HEK293 (cell line): ENCODE measurements around the gene DLG3.

ENCODE experiments used
- CTCF ChIA-PET: fragments of 350-600 bp; formaldehyde crosslinking; extraction: SDS; loops from one replicate; lab custom pipeline; 2021; ENCODE audit warnings: antibody characterized with exemption; lab: Yijun Ruan, JAX
- POLR2A ChIA-PET: fragments of 300-600 bp; formaldehyde crosslinking; extraction: SDS; loops from one replicate; lab custom pipeline; 2020; ENCODE audit warnings: antibody characterized with exemption, inconsistent platforms; lab: Yijun Ruan, JAX
- H3K27ac ChIP-seq: fragments of 200-500 bp; sonication (Bioruptor generic); 2 replicates; pipeline ENCODE4 v1.5.1; 2014; ENCODE audit warnings: low read depth, low read length, control low read depth, inconsistent platforms; ENCODE audit errors: extremely low read depth
- H3K36me3 ChIP-seq, 2 experiments: fragments of 200-500 bp in 1 of 2; sonication (Bioruptor generic) in 1 of 2; 1 replicate in 1 of 2; 2 replicates in 1 of 2; pipeline ENCODE4 v1.5.1; 2014 to 2017; ENCODE audit warnings: inconsistent platforms in 2 of 2, low read length in 2 of 2; ENCODE audit not compliant: control insufficient read depth in 2 of 2, insufficient read depth in 1 of 2
- H3K4me1 ChIP-seq: fragments of 200-500 bp; sonication (Bioruptor generic); 2 replicates; pipeline ENCODE4 v1.5.1; 2014; ENCODE audit warnings: mild to moderate bottlenecking, low read length, inconsistent platforms; ENCODE audit not compliant: control insufficient read depth, insufficient read depth
- H3K4me3 ChIP-seq: 2 replicates; pipeline ENCODE4 v1.5.1; 2011; ENCODE audit warnings: low read depth, mild to moderate bottlenecking, control low read depth, low read length, moderate library complexity
- H3K9me3 ChIP-seq: fragments of 200-500 bp; sonication (Bioruptor generic); 2 replicates; pipeline ENCODE4 v1.5.1; 2014; ENCODE audit warnings: low read depth, low read length, inconsistent platforms; ENCODE audit not compliant: control insufficient read depth, insufficient read depth
- EGR2 ChIP-seq: fragments of 450-650 bp; formaldehyde crosslinking; IDR thresholded peaks from 2 replicates; pipeline ENCODE4 v1.5.1; 2016; ENCODE audit warnings: low read depth, missing biosample characterization, missing genetic modification characterization
- GLI2 ChIP-seq: fragments of 450-650 bp; formaldehyde crosslinking; IDR thresholded peaks from 2 replicates; pipeline ENCODE4; 2017; ENCODE audit warnings: missing biosample characterization, missing genetic modification characterization, low read depth, borderline replicate concordance
- SCRT1 ChIP-seq: fragments of 450-650 bp; formaldehyde crosslinking; IDR thresholded peaks from 2 replicates; pipeline ENCODE4 v1.5.1; 2016; ENCODE audit warnings: missing biosample characterization, missing genetic modification characterization, borderline replicate concordance
- YY2 ChIP-seq: fragments of 450-650 bp; formaldehyde crosslinking; IDR thresholded peaks from 2 replicates; pipeline ENCODE4 v1.5.1; 2016; ENCODE audit warnings: missing biosample characterization, missing genetic modification characterization
- ZFHX2 ChIP-seq: fragments of 450-650 bp; formaldehyde crosslinking; conservative IDR thresholded peaks from 2 replicates; pipeline ENCODE4 v1.5.1; 2016; ENCODE audit warnings: missing biosample characterization, missing genetic modification characterization
- ZNF10 ChIP-seq: fragments of 450-650 bp; formaldehyde crosslinking; IDR thresholded peaks from 2 replicates; pipeline ENCODE4 v1.5.1; 2017; ENCODE audit warnings: missing biosample characterization, missing genetic modification characterization
- ZNF16 ChIP-seq: fragments of 450-650 bp; formaldehyde crosslinking; IDR thresholded peaks from 2 replicates; pipeline ENCODE4 v1.5.1; 2016; ENCODE audit warnings: low read depth, missing biosample characterization, missing genetic modification characterization
- ZNF223 ChIP-seq: fragments of 450-650 bp; formaldehyde crosslinking; IDR thresholded peaks from 2 replicates; pipeline ENCODE4 v1.5.1; 2016; ENCODE audit warnings: missing biosample characterization, missing genetic modification characterization
- ZNF239 ChIP-seq: fragments of 450-650 bp; formaldehyde crosslinking; IDR thresholded peaks from 2 replicates; pipeline ENCODE4 v1.5.1; 2016; ENCODE audit warnings: missing biosample characterization, missing genetic modification characterization
- ZNF335 ChIP-seq: fragments of 450-650 bp; formaldehyde crosslinking; conservative IDR thresholded peaks from 2 replicates; pipeline ENCODE4 v1.5.1; 2016; ENCODE audit warnings: missing biosample characterization, missing genetic modification characterization
- ZNF341 ChIP-seq: fragments of 450-650 bp; formaldehyde crosslinking; IDR thresholded peaks from 2 replicates; pipeline ENCODE4; 2016; ENCODE audit warnings: low read depth, missing biosample characterization, missing genetic modification characterization
- ZNF366 ChIP-seq: fragments of 450-650 bp; formaldehyde crosslinking; conservative IDR thresholded peaks from 2 replicates; pipeline ENCODE4 v1.5.1; 2016; ENCODE audit warnings: missing biosample characterization, missing genetic modification characterization
- ZNF416 ChIP-seq: fragments of 450-650 bp; formaldehyde crosslinking; IDR thresholded peaks from 2 replicates; pipeline ENCODE4 v1.5.1; 2016; ENCODE audit warnings: missing biosample characterization, missing genetic modification characterization
- ZNF433 ChIP-seq: fragments of 450-650 bp; formaldehyde crosslinking; IDR thresholded peaks from 2 replicates; pipeline ENCODE4 v1.5.1; 2016; ENCODE audit warnings: missing biosample characterization, missing genetic modification characterization, low read depth
- ZNF585B ChIP-seq: fragments of 450-650 bp; formaldehyde crosslinking; IDR thresholded peaks from 2 replicates; pipeline ENCODE4 v1.5.1; 2016; ENCODE audit warnings: missing biosample characterization, missing genetic modification characterization
- ZNF629 ChIP-seq: fragments of 450-650 bp; formaldehyde crosslinking; IDR thresholded peaks from 2 replicates; pipeline ENCODE4 v1.5.1; 2017; ENCODE audit warnings: missing biosample characterization, missing genetic modification characterization
- TF ChIP-seq, protein P1 (sequence below): fragments of 450-650 bp; formaldehyde crosslinking; IDR thresholded peaks from 2 replicates; pipeline ENCODE4 v1.5.1; 2016; ENCODE audit warnings: missing biosample characterization, missing genetic modification characterization
- TF ChIP-seq, protein P2 (sequence below): fragments of 450-650 bp; formaldehyde crosslinking; IDR thresholded peaks from 2 replicates; pipeline ENCODE4 v1.5.1; 2016; ENCODE audit warnings: missing biosample characterization, missing genetic modification characterization
- TF ChIP-seq, protein P3 (sequence below): fragments of 450-650 bp; formaldehyde crosslinking; IDR thresholded peaks from 2 replicates; pipeline ENCODE4 v1.5.1; 2016; ENCODE audit warnings: missing biosample characterization, missing genetic modification characterization, low read depth

The DLG3 gene

DNA sequence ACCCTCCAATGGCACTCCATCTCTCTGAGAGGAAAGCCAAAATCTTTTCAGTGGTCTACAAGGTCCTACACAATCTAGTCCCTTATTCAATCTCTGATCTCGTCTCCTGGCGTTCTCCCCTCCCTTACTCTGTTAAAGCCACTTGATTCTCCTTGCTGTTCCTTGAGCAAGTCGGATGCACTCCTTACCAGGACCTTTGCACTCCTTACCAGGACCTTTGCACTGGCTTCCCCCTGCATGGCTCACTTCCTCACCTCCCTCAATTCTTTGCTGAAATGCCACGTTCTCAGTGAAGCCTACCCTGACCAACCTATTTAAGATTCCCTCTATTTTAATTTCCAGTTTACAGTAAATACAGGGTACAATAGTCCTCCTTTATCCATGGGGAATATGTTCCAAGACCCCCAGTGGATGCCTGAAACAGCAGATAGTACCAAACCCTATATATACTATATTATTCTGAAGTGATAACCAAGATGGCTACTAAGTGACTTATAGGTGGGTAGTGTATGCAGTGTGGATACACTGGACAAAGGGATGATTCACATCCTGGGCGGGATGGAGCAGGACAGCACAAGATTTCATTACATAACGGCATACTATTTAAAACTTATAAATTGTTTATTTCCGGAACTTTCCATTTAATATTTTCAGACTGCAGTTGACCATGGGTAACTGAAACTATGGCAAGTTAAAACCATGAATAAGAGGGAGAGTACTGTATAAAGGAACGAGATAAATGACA lies 6.5 kb upstream of the DLG3 start:
- ChIA-PET CTCF (no interaction called here), POLR2A (no interaction called here)
- H3K27ac ChIP-seq = no peak overlapping the region
- H3K4me3 ChIP-seq = no peak overlapping the region
- H3K4me1 ChIP-seq = peaks cover 2% of the 10 kb centered on the region; the same call in 1 of the 2 replicates
- TF ChIP-seq ZNF223 (tag by site-specific recombination) (no peak), ZNF433 (tag by site-specific recombination) (no peak), ZNF239 (peak; percentile 83), GLI2 (tag by site-specific recombination) (no peak), ZNF416 (no peak), ZNF629 (no peak)
- TF ChIP-seq, protein P1, sequence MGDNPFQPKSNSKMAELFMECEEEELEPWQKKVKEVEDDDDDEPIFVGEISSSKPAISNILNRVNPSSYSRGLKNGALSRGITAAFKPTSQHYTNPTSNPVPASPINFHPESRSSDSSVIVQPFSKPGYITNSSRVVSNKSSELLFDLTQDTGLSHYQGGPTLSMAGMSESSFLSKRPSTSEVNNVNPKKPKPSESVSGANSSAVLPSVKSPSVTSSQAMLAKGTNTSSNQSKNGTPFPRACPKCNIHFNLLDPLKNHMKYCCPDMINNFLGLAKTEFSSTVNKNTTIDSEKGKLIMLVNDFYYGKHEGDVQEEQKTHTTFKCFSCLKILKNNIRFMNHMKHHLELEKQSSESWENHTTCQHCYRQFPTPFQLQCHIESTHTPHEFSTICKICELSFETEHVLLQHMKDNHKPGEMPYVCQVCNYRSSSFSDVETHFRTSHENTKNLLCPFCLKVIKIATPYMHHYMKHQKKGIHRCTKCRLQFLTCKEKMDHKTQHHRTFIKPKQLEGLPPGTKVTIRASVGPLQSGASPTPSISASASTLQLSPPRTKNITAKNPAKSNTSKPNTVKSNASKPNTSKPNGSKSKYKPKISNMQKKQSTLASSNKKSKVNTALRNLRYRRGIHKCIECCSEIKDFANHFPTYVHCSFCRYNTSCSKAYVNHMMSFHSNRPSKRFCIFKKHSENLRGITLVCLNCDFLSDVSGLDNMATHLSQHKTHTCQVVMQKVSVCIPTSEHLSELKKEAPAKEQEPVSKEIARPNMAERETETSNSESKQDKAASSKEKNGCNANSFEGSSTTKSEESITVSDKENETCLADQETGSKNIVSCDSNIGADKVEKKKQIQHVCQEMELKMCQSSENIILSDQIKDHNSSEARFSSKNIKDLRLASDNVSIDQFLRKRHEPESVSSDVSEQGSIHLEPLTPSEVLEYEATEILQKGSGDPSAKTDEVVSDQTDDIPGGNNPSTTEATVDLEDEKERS (tag by site-specific recombination) = no peak
- no peaks in the 10 kb centered on the region for H3K9me3 ChIP-seq
- no peaks in the 10 kb centered on the region for H3K36me3 ChIP-seq

DNA sequence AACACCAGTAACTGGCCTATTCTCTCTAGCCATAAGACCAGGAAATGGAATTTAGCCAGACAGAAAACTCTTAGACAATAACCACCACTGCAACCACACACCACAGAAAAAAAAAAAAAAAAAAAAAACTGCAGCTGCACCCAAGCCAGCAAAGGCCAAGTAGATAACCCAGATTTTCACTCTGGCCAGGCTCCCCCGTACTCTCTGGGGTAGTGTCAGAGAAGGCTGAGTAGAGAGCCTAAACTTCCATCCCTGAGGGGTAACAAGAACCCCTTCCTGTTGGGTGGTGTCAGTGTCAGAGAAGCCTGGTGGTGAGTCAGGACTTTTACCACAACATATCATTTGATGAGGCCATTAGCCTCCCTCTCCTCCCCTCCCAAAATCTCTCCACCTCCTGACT lies 5.6 kb upstream of the DLG3 start:
- H3K27ac ChIP-seq = no peak overlapping the region
- no peaks in the 10 kb centered on the region for H3K36me3 ChIP-seq
- ChIA-PET CTCF (no interaction called here), POLR2A (no interaction called here)
- H3K9me3 ChIP-seq = no peaks in the 10 kb centered on the region
- H3K4me3 ChIP-seq = no peak overlapping the region
- H3K4me1 ChIP-seq = no peaks in the 10 kb centered on the region
- TF ChIP-seq ZNF16 (tag by site-specific recombination) = no peak
- no peak for TF ChIP-seq ZNF223 (tag by site-specific recombination)
- TF ChIP-seq, protein P2, sequence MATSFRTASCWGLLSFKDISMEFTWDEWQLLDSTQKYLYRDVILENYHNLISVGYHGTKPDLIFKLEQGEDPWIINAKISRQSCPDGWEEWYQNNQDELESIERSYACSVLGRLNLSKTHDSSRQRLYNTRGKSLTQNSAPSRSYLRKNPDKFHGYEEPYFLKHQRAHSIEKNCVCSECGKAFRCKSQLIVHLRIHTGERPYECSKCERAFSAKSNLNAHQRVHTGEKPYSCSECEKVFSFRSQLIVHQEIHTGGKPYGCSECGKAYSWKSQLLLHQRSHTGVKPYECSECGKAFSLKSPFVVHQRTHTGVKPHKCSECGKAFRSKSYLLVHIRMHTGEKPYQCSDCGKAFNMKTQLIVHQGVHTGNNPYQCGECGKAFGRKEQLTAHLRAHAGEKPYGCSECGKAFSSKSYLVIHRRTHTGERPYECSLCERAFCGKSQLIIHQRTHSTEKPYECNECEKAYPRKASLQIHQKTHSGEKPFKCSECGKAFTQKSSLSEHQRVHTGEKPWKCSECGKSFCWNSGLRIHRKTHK = no peak
- no peak for TF ChIP-seq SCRT1 (tag by site-specific recombination)

DNA sequence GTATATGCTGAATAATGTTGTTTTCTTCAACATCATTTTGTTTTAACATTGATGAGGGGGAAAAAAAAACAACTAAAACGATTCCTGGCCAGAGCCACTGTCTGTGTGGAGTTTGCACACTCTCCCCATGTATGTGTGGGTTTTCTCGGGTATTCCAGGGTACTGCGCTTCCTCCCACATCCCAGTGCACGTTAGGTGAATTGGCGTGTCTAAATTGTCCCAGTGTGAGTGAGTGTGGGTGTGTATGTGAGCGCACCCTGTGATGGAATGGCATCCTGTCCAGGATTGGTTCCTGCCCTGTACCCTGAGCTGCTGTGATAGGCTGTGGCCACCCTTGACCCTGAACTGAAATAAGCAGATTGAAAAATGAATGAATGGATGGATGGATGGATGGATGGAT lies 2.4 kb upstream of the DLG3 start:
- TF ChIP-seq ZNF366 (tag by site-specific recombination) (0 out of 2 replicates have a peak, but pooled peaks have one; percentile 34), ZFHX2 (tag by site-specific recombination) (peak; percentile 78), EGR2 (peak; percentile 75), ZNF341 (tag by site-specific recombination) (peak; percentile 30; the same call in 1 of the 2 replicates), ZNF585B (no peak), ZNF335 (tag by site-specific recombination) (no peak), YY2 (tag by site-specific recombination) (no peak), ZNF10 (tag by site-specific recombination) (no peak)
- TF ChIP-seq, protein P3, sequence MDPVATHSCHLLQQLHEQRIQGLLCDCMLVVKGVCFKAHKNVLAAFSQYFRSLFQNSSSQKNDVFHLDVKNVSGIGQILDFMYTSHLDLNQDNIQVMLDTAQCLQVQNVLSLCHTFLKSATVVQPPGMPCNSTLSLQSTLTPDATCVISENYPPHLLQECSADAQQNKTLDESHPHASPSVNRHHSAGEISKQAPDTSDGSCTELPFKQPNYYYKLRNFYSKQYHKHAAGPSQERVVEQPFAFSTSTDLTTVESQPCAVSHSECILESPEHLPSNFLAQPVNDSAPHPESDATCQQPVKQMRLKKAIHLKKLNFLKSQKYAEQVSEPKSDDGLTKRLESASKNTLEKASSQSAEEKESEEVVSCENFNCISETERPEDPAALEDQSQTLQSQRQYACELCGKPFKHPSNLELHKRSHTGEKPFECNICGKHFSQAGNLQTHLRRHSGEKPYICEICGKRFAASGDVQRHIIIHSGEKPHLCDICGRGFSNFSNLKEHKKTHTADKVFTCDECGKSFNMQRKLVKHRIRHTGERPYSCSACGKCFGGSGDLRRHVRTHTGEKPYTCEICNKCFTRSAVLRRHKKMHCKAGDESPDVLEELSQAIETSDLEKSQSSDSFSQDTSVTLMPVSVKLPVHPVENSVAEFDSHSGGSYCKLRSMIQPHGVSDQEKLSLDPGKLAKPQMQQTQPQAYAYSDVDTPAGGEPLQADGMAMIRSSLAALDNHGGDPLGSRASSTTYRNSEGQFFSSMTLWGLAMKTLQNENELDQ (tag by site-specific recombination) = no peak
- H3K36me3 ChIP-seq = no peaks in the 10 kb centered on the region
- H3K9me3 ChIP-seq = no peaks in the 10 kb centered on the region
- no peaks in the 10 kb centered on the region for H3K4me1 ChIP-seq
- ChIA-PET CTCF (interaction anchor here (0.8 to 0.9 kb wide), 2 partner anchors 10 to 34 kb away, joined by 3 read pairs; no protein-coding TSS in a partner anchor), POLR2A (no interaction called here)
- no peak overlapping the region for H3K4me3 ChIP-seq
- H3K27ac ChIP-seq = no peak overlapping the region
